ENCODE data around the gene DYDC2. TPM values are rescaled to one million over a fixed set of nuclear protein-coding genes. Genes with fewer than 3 reads are reported as not detected.

DYDC2 gene
- total and polyA plus RNA-seq, 2 of the 4 experiments (the other 2 are of a cell fraction), result not detected

DNA sequence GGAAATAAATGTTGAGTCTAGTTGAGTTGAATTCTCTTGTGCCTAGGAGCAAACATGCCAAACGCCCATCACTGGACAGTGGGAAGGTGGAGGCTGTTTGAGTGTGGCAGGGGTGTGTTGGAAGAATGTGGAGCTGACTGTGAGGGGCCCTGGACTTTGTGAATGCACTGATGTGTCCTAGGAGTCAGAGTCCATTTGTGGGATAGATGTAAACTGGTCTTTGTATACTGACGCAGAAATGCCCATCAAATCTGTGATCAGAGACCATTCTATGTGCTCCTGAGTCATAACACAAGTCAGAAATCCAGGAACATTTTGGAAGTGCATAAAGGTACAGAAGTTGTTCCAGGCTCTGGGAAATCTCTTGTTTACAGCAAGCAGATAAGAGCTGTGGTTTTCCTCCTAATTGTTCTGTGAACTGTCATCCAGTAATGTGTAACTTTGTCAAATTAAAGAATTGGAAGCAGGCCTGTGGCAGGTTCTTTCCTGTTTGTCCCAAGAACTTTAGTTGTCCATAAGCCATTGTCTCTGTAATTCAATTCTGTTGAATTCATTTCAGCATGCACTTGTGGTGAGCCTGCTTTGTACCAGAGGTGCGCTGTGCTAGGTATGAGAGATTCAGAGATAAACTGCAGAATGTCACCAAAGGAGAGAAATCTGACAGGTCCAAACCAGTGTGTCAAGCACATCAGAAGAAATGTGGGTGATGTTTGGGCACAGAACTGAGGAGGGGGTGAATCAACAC lies 59.3 kb downstream of the DYDC2 start:
- POLR2A ChIA-PET (ENCODE audit: unreplicated experiment), result no interaction called here

More for the DNA sequence above, 59.3 kb downstream of the DYDC2 start:
- Histone ChIP-seq H3K9me1 (ENCODE audit: insufficient read depth, low read length) (peaks cover 3% of the 10 kb centered on the region; the same call in 1 of the 2 replicates), H2BK15ac (ENCODE audit: low read depth, low read length) (no peak overlapping the region), H3K18ac (ENCODE audit: low read depth, low read length) (no peak overlapping the region), H2BK5ac (ENCODE audit: low read depth, low read length, poor library complexity, severe bottlenecking) (no peak overlapping the region), H3K23ac (ENCODE audit: low read depth, low read length) (no peak overlapping the region), H3K4me2 (ENCODE audit: low read depth, low read length) (no peak overlapping the region), H4K8ac (ENCODE audit: low read depth in 2 of 2, low read length in 2 of 2) (no peak overlapping the region), H4K20me1 (ENCODE audit: insufficient read depth, low read length) (no peaks in the 10 kb centered on the region), H3K36me3 (ENCODE audit: control insufficient read depth, insufficient read depth, low read length) (no peaks in the 10 kb centered on the region), H3K9ac (ENCODE audit: low read depth, low read length) (no peak overlapping the region), H3K4me3 (ENCODE audit: insufficient read depth, low read depth, low read length) (no peak overlapping the region), H2AFZ (replicated peaks; ENCODE audit: low read length, poor library complexity) (no peak overlapping the region), H3K27me3 (ENCODE audit: control insufficient read depth, insufficient read depth, low read length) (peaks cover 3% of the 10 kb centered on the region; the same call in 1 of the 2 replicates), H3K56ac (ENCODE audit: extremely low read depth, insufficient read depth, low read length) (no peak overlapping the region), H3K27ac (ENCODE audit: insufficient read depth, low read length) (no peak overlapping the region), H2BK120ac (ENCODE audit: low read depth, low read length) (no peak overlapping the region), H2BK20ac (ENCODE audit: low read depth, low read length) (no peak overlapping the region), H3K4me1 (ENCODE audit: control insufficient read depth, insufficient read depth, low read length) (peaks cover 3% of the 10 kb centered on the region; the same call in 1 of the 2 replicates), H2AK9ac (replicated peaks; ENCODE audit: low read depth, low read length, poor library complexity) (no peak overlapping the region), H3K79me1 (ENCODE audit: low read depth in 1 of 2, low read length in 2 of 2) (no peaks in the 10 kb centered on the region), H3K14ac (replicated peaks; ENCODE audit: low read depth, low read length) (no peak overlapping the region), H3K9me3 (ENCODE audit: control insufficient read depth, insufficient read depth, low read length) (no peaks in the 10 kb centered on the region), H4K91ac (ENCODE audit: insufficient read depth, low read depth, low read length) (no peak overlapping the region), H4K5ac (ENCODE audit: low read depth, low read length) (no peak overlapping the region), H3K4ac (ENCODE audit: low read depth, low read length) (no peak overlapping the region), H2AK5ac (ENCODE audit: low read depth, low read length) (no peak overlapping the region)
- DNase-seq, result no peak
- 70% methylated on average over 2 of the region's 3 CpGs; no CpG with 5 or more reads in 1 of the 2 experiments for WGBS, 2 experiments (ENCODE audit: extremely low coverage in 2 of 2, insufficient read length in 1 of 2)
- intact Hi-C loops (cut with micrococcal nuclease) (no loop called here), dilution Hi-C loops (cut with HindIII; ENCODE audit: low sequenced_read_pairs, unreplicated experiment) (no loop called here), in situ Hi-C loops (cut with MboI; ENCODE audit: low sequenced_read_pairs) (no loop called here)
- TF ChIP-seq NFE2L2 (IDR thresholded peaks at IDR 0.05; ENCODE audit: low read depth, low read length), result no peak
- TF ChIP-seq RCOR1 (IDR thresholded peaks at IDR 0.05; ENCODE audit: insufficient replicate concordance, low read length), result no peak
- no peak for TF ChIP-seq SMC3 (IDR thresholded peaks at IDR 0.05; ENCODE audit: low read depth, low read length)
- no peak for TF ChIP-seq BHLHE40 (IDR thresholded peaks at IDR 0.05; ENCODE audit: low read depth, low read length)
- no peak for TF ChIP-seq CHD1 (IDR thresholded peaks at IDR 0.05; ENCODE audit: low read depth, low read length)
- TF ChIP-seq POLR2A (IDR thresholded peaks at IDR 0.05; ENCODE audit: low read depth, low read length), result no peak
- no peak for ATAC-seq (ENCODE audit: low read depth)
- CTCF ChIA-PET, result no interaction called here
- no TSS peak for BruUV-seq (replicated peaks)
